ENCODE data around the gene FBXL12.

Gene FBXL12

DNA sequence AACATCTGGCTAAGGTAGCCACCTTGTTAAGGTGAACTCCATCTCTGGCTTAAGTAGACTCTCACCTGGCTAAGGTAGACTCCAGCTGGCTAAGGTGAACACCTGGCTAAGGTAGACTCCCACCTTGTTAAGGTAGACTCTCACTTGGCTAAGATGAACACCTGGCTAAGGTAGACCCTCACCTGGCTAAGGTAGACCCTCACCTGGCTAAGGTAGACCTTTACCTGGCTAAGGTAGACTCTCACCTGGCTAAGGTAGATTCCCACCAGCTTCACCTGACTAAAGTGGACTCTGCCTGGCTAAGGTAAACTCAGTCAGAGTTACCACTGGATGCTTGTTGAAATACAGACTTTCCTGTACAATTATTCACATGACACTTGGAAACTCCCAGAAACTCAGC, 39.9 kb upstream of the FBXL12 start:
- H3K4me1 ChIP-seq (ENCODE audit: insufficient read depth, low read length, severe bottlenecking) = no peaks in the 10 kb centered on the region
- H3K79me2 ChIP-seq (ENCODE audit: insufficient read depth, low read length) = no peaks in the 10 kb centered on the region
- H3K27me3 ChIP-seq (ENCODE audit: insufficient read depth, low read length) = no peaks in the 10 kb centered on the region; the same call in 1 of the 2 replicates
- no peak overlapping the region for H3K9ac ChIP-seq (ENCODE audit: low read length)
- no peak overlapping the region for H3K4me2 ChIP-seq (ENCODE audit: low read length)
- H3K9me2 ChIP-seq (ENCODE audit: low read depth, low read length) = no peaks in the 10 kb centered on the region
- no peak for TF ChIP-seq EZH2 (IDR thresholded peaks at IDR 0.05; ENCODE audit: borderline replicate concordance, low read length)
- TF ChIP-seq, protein P1, sequence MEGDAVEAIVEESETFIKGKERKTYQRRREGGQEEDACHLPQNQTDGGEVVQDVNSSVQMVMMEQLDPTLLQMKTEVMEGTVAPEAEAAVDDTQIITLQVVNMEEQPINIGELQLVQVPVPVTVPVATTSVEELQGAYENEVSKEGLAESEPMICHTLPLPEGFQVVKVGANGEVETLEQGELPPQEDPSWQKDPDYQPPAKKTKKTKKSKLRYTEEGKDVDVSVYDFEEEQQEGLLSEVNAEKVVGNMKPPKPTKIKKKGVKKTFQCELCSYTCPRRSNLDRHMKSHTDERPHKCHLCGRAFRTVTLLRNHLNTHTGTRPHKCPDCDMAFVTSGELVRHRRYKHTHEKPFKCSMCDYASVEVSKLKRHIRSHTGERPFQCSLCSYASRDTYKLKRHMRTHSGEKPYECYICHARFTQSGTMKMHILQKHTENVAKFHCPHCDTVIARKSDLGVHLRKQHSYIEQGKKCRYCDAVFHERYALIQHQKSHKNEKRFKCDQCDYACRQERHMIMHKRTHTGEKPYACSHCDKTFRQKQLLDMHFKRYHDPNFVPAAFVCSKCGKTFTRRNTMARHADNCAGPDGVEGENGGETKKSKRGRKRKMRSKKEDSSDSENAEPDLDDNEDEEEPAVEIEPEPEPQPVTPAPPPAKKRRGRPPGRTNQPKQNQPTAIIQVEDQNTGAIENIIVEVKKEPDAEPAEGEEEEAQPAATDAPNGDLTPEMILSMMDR (IDR thresholded peaks at IDR 0.05; ENCODE audit: low read length) = no peak
- no peaks in the 10 kb centered on the region for H3F3A ChIP-seq (ENCODE audit: insufficient read depth, low read length)
- no peak overlapping the region for H3K4me3 ChIP-seq (ENCODE audit: low read depth, low read length, poor library complexity, severe bottlenecking)
- no peak overlapping the region for H2AFZ ChIP-seq (ENCODE audit: low read length)
- H4K20me1 ChIP-seq (ENCODE audit: insufficient read depth, low read length) = no peaks in the 10 kb centered on the region
- H3K27ac ChIP-seq (ENCODE audit: low read depth, low read length, poor library complexity, severe bottlenecking) = no peak overlapping the region
- H3K36me3 ChIP-seq (ENCODE audit: insufficient read depth, low read length) = no peaks in the 10 kb centered on the region
- no peaks in the 10 kb centered on the region for H3K9me3 ChIP-seq (ENCODE audit: low read length)

DNA sequence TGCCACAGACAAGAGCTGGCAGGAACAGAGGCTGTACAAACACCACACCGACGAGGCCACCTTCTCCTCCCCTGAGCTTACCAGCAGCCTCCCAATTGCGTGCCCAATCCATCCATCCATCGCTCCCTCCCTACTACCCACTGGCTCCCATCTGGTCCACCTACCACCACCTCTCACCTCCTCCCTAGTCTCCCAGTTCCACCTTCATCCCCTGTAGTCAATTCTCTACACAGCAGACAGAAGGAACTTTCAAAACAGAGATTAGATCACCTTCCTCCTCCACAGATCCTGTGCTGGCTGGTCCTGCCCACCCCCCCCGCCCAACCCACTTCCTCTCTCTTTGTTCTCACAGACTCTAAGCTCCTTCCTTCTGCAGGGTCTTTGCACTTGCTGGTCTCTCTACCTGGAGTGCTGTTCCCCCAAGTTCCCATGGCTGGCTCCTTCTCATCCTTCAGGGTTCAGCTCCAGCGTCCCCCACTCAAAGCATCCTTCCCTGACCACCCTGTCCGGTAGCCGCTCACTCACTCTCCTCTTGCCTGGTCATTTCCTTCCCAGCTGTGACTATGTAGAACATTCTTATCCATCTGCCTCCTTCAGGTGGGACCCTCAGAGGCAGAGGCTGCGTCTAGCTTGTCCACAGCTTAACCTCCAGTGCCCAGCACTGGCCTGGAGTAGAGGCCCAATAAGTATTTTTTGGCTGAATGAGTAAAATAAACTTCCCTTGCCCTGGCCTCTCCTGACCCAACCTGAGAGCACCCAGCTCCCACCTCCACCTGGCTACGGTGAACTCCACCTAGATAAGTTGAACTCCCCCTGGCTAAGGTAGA, 39.3 kb upstream of the FBXL12 start:
- H3K79me2 ChIP-seq (ENCODE audit: insufficient read depth, low read length) = no peaks in the 10 kb centered on the region
- H3K4me1 ChIP-seq (ENCODE audit: insufficient read depth, low read length, severe bottlenecking) = no peaks in the 10 kb centered on the region
- H3K9ac ChIP-seq (ENCODE audit: low read length) = no peak overlapping the region
- H3K9me2 ChIP-seq (ENCODE audit: low read depth, low read length) = no peaks in the 10 kb centered on the region
- H2AFZ ChIP-seq (ENCODE audit: low read length) = no peak overlapping the region
- TF ChIP-seq, protein P1 (IDR thresholded peaks at IDR 0.05; ENCODE audit: low read length) = no peak
- TF ChIP-seq EZH2 (IDR thresholded peaks at IDR 0.05; ENCODE audit: borderline replicate concordance, low read length) = no peak
- no peaks in the 10 kb centered on the region for H3K9me3 ChIP-seq (ENCODE audit: low read length)
- H4K20me1 ChIP-seq (ENCODE audit: insufficient read depth, low read length) = no peaks in the 10 kb centered on the region
- no peaks in the 10 kb centered on the region for H3F3A ChIP-seq (ENCODE audit: insufficient read depth, low read length)
- no peaks in the 10 kb centered on the region for H3K27me3 ChIP-seq (ENCODE audit: insufficient read depth, low read length)
- no peak overlapping the region for H3K4me2 ChIP-seq (ENCODE audit: low read length)
- no peak overlapping the region for H3K4me3 ChIP-seq (ENCODE audit: low read depth, low read length, poor library complexity, severe bottlenecking)
- no peaks in the 10 kb centered on the region for H3K36me3 ChIP-seq (ENCODE audit: insufficient read depth, low read length)
- no peak overlapping the region for H3K27ac ChIP-seq (ENCODE audit: low read depth, low read length, poor library complexity, severe bottlenecking)

DNA sequence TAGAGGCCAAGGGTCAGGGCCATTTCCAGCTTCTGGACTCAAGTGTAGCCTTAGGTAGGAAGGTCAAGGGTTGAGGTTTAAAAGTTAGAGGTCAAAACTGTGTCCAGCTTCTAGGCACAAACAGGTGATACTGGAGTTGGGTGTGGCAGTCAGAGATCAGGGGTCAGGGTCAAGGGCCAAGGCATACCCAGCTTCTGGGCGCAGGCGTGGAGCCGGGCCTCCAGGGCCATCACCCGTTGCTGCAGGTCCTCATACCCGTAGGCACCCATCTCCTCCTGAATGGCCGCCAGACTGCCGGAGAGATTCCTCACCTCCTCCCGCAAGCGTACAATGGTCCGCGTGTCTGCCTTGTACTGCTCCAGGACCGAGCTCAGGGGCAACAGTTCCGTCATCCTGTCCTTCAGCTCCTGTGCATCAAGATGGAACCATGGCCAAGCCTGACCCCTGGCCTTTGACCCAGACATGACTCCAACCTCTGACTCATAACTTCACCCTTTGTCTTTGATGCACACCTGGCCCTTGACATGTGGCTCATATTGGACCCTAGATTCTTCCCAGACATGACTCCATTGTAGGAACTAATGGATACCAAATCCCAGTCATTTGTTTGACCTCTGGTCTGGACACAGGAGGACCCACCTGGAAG, 38.3 kb upstream of the FBXL12 start:
- TF ChIP-seq, protein P1 (IDR thresholded peaks at IDR 0.05; ENCODE audit: low read length) = no peak
- no peak for TF ChIP-seq EZH2 (IDR thresholded peaks at IDR 0.05; ENCODE audit: borderline replicate concordance, low read length)
- Histone ChIP-seq H3K4me3 (ENCODE audit: low read depth, low read length, poor library complexity, severe bottlenecking) (no peak overlapping the region), H3K9ac (ENCODE audit: low read length) (no peak overlapping the region)

More for the DNA sequence above, 38.3 kb upstream of the FBXL12 start:
- no peak overlapping the region for H3K4me2 ChIP-seq (ENCODE audit: low read length)
- no peaks in the 10 kb centered on the region for H3K27me3 ChIP-seq (ENCODE audit: insufficient read depth, low read length)
- no peaks in the 10 kb centered on the region for H3K4me1 ChIP-seq (ENCODE audit: insufficient read depth, low read length, severe bottlenecking)
- no peak overlapping the region for H2AFZ ChIP-seq (ENCODE audit: low read length)
- no peaks in the 10 kb centered on the region for H3F3A ChIP-seq (ENCODE audit: insufficient read depth, low read length)
- no peaks in the 10 kb centered on the region for H3K36me3 ChIP-seq (ENCODE audit: insufficient read depth, low read length)
- H3K9me3 ChIP-seq (ENCODE audit: low read length) = no peaks in the 10 kb centered on the region
- H4K20me1 ChIP-seq (ENCODE audit: insufficient read depth, low read length) = no peaks in the 10 kb centered on the region
- no peak overlapping the region for H3K27ac ChIP-seq (ENCODE audit: low read depth, low read length, poor library complexity, severe bottlenecking)
- H3K9me2 ChIP-seq (ENCODE audit: low read depth, low read length) = no peaks in the 10 kb centered on the region
- no peaks in the 10 kb centered on the region for H3K79me2 ChIP-seq (ENCODE audit: insufficient read depth, low read length)

All from OCI-LY1 (cell line).